HepG2 (cell line): ENCODE measurements around the gene ENC1.

Source experiments
- FOXA1 ChIP-seq, 2 experiments: fragments of 450-650 bp in 1 of 2; sonication (generic) in 1 of 2; formaldehyde crosslinking in 1 of 2; IDR thresholded peaks; 2 replicates each; pipeline versions ENCODE4 v1.4.0 to v1.6.1; 2016 to 2020; ENCODE audit warnings: missing genetic modification reagents in 1 of 2
- NCOR1 ChIP-seq: fragments of 200-600 bp; sonication (generic); IDR thresholded peaks from 2 replicates; pipeline ENCODE4 v1.7.0; 2017; ENCODE audit warnings: antibody characterized with exemption, low read length, borderline replicate concordance
- PRPF4 ChIP-seq: fragments of 200-400 bp; formaldehyde crosslinking; IDR thresholded peaks from 2 replicates; pipeline ENCODE4 v1.6.1; 2016; ENCODE audit warnings: low read length, low read depth; ENCODE audit not compliant: poor library complexity, severe bottlenecking
- TF ChIP-seq, protein P1 (sequence below): sonication (generic); formaldehyde crosslinking; IDR thresholded peaks from 2 replicates; pipeline ENCODE4 v1.4.0; 2020; ENCODE audit warnings: missing genetic modification reagents

- no peak for TF ChIP-seq FOXA1 (IDR thresholded peaks at IDR 0.05)
- no peak for TF ChIP-seq FOXA1 (CRISPR knock-in tag; IDR thresholded peaks at IDR 0.05)
- TF ChIP-seq PRPF4: no peak
- TF ChIP-seq NCOR1: no peak
- TF ChIP-seq, protein P1, sequence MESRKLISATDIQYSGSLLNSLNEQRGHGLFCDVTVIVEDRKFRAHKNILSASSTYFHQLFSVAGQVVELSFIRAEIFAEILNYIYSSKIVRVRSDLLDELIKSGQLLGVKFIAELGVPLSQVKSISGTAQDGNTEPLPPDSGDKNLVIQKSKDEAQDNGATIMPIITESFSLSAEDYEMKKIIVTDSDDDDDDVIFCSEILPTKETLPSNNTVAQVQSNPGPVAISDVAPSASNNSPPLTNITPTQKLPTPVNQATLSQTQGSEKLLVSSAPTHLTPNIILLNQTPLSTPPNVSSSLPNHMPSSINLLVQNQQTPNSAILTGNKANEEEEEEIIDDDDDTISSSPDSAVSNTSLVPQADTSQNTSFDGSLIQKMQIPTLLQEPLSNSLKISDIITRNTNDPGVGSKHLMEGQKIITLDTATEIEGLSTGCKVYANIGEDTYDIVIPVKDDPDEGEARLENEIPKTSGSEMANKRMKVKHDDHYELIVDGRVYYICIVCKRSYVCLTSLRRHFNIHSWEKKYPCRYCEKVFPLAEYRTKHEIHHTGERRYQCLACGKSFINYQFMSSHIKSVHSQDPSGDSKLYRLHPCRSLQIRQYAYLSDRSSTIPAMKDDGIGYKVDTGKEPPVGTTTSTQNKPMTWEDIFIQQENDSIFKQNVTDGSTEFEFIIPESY (CRISPR knock-in tag): no peak
Observed at GRCh38 chr5:74627646-74628279, 12.8 kb downstream of the ENC1 start.
